Stomach (tissue), 4 donors: Measurements from ENCODE around the gene SH3BP2.

Experiments
- EP300 ChIP-seq: sonication (generic); formaldehyde crosslinking; IDR thresholded peaks from one replicate; pipeline ENCODE4 v1.6.1; 2017; ENCODE audit warnings: antibody characterized with exemption
- POLR2A ChIP-seq, 4 donors: fragments of 450-650 bp; IDR thresholded peaks; one replicate each; pipeline ENCODE4 v1.6.1; 2016; ENCODE audit warnings: antibody characterized with exemption in 4 of 4, control low read depth in 2 of 4, mild to moderate bottlenecking in 1 of 4, moderate library complexity in 1 of 4
- POLR2AphosphoS5 ChIP-seq, 3 donors: sonication (generic); formaldehyde crosslinking; IDR thresholded peaks; one replicate each; pipeline ENCODE4 v1.6.1; 2016; ENCODE audit warnings: antibody characterized with exemption in 3 of 3
- TF ChIP-seq, protein P1 (sequence below), 7 experiments: fragments of 450-650 bp in 4 of 7; fragments of 200-600 bp in 3 of 7; sonication (generic) in 3 of 7; IDR thresholded peaks; one replicate each; pipeline ENCODE4 v1.5.1; 2016 to 2019; ENCODE audit warnings: antibody characterized with exemption in 7 of 7, control low read depth in 2 of 7, mild to moderate bottlenecking in 1 of 7

- TF ChIP-seq, protein P1, sequence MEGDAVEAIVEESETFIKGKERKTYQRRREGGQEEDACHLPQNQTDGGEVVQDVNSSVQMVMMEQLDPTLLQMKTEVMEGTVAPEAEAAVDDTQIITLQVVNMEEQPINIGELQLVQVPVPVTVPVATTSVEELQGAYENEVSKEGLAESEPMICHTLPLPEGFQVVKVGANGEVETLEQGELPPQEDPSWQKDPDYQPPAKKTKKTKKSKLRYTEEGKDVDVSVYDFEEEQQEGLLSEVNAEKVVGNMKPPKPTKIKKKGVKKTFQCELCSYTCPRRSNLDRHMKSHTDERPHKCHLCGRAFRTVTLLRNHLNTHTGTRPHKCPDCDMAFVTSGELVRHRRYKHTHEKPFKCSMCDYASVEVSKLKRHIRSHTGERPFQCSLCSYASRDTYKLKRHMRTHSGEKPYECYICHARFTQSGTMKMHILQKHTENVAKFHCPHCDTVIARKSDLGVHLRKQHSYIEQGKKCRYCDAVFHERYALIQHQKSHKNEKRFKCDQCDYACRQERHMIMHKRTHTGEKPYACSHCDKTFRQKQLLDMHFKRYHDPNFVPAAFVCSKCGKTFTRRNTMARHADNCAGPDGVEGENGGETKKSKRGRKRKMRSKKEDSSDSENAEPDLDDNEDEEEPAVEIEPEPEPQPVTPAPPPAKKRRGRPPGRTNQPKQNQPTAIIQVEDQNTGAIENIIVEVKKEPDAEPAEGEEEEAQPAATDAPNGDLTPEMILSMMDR (IDR thresholded peaks at IDR 0.05), result no peak
- no peak for TF ChIP-seq POLR2A (IDR thresholded peaks at IDR 0.05)
- no peak for TF ChIP-seq EP300
- TF ChIP-seq POLR2AphosphoS5 (IDR thresholded peaks at IDR 0.05), result no peak
These were observed 17.5 kb downstream of the SH3BP2 start for GRCh38 chr4:2810388-2810787.
